ENCODE results near the gene FGD1. TPM values are rescaled to one million over a fixed set of nuclear protein-coding genes. Genes with fewer than 3 reads are reported as not detected.

Gene FGD1
- total RNA-seq, 1 donor from 2014 or later: 23.9 TPM

GRCh38 chrX:54407266-54407665 is 88.8 kb downstream of the FGD1 start:
- no peaks in the 10 kb centered on the region for H3K4me1 Mint-ChIP-seq (ENCODE audit: unreplicated experiment)

GRCh38 chrX:54397113-54397512 is 98.9 kb downstream of the FGD1 start:
- H3K36me3 Mint-ChIP-seq: no peaks in the 10 kb centered on the region
- no peak for DNase-seq (ENCODE audit: extremely low spot score, unreplicated experiment)
- H3K27ac Mint-ChIP-seq: no peak overlapping the region
- no peaks in the 10 kb centered on the region for H3K27me3 Mint-ChIP-seq
- H3K4me1 Mint-ChIP-seq (ENCODE audit: unreplicated experiment): no peaks in the 10 kb centered on the region
- no peak overlapping the region for H3K4me3 Mint-ChIP-seq
- no peak for TF ChIP-seq CTCF (conservative IDR thresholded peaks at IDR 0.05)
- peaks cover 4% of the 10 kb centered on the region for H3K9me3 Mint-ChIP-seq

More at GRCh38 chrX:54407266-54407665, 88.8 kb downstream of the FGD1 start:
- DNase-seq (ENCODE audit: extremely low spot score, unreplicated experiment): no peak
- no peaks in the 10 kb centered on the region for H3K36me3 Mint-ChIP-seq
- H3K4me3 Mint-ChIP-seq: no peak overlapping the region
- H3K27ac Mint-ChIP-seq: no peak overlapping the region
- TF ChIP-seq CTCF (conservative IDR thresholded peaks at IDR 0.05): no peak
- H3K9me3 Mint-ChIP-seq: no peaks in the 10 kb centered on the region
- H3K27me3 Mint-ChIP-seq: no peaks in the 10 kb centered on the region

Other genes with a start within 250 kb of the FGD1 start
- 8.1 and 18.5 TPM in 2 replicates for gene WNK3, start 138.2 kb downstream of the FGD1 start, total RNA-seq (ENCODE audit: low replicate concordance)
- 39.1 and 43.8 TPM in 2 replicates for gene TSR2, start 55.8 kb downstream of the FGD1 start, total RNA-seq (ENCODE audit: low replicate concordance)
- gene GNL3L, start 34.0 kb upstream of the FGD1 start, total RNA-seq (ENCODE audit: low replicate concordance): 34.9 and 42.2 TPM in 2 replicates